ENCODE measurements around the gene A1BG. TPM values are rescaled to one million over a fixed set of nuclear protein-coding genes. Genes with fewer than 3 reads are reported as not detected.
A peak's percentile ranks its signal among the peaks of the same experiment; 100 is the strongest.

The A1BG gene
- 4.1 TPM for total RNA-seq (ENCODE audit: insufficient read depth, low replicate concordance)

- DNase-seq (ENCODE audit: low spot score), result no peak
Observed at GRCh38 chr19:58352760-58353671, at the start of gene A1BG. Gene A1BG (minus strand): TSS chr19:58353492. CDS start chr19:58353437, 55 bp downstream.

- DNase-seq (ENCODE audit: low spot score), result no peak
Observed at GRCh38 chr19:58401840-58402421, 48.6 kb upstream of the A1BG start.

- peak; percentile 100 for DNase-seq (ENCODE audit: low spot score)
Observed at GRCh38 chr19:58400916-58401839, 47.9 kb upstream of the A1BG start.

GRCh38 chr19:58400316-58400915, 47.1 kb upstream of the A1BG start:
- DNase-seq (ENCODE audit: low spot score), result no peak

- DNase-seq (ENCODE audit: low spot score), result no peak
Observed at GRCh38 chr19:58399903-58400302, 46.6 kb upstream of the A1BG start.

- DNase-seq (ENCODE audit: low spot score), result no peak
Observed at GRCh38 chr19:58398545-58398944, 45.3 kb upstream of the A1BG start.

- DNase-seq (ENCODE audit: low spot score), result no peak
Observed at GRCh38 chr19:58398087-58398486, 44.8 kb upstream of the A1BG start.

GRCh38 chr19:58397533-58398037, 44.3 kb upstream of the A1BG start:
- DNase-seq (ENCODE audit: low spot score), result no peak

- DNase-seq (ENCODE audit: low spot score), result no peak
Observed at GRCh38 chr19:58396691-58397532, 43.6 kb upstream of the A1BG start.

GRCh38 chr19:58395979-58396627, 42.8 kb upstream of the A1BG start:
- DNase-seq (ENCODE audit: low spot score), result no peak

GRCh38 chr19:58395220-58395978, 42.1 kb upstream of the A1BG start, which contains the start of gene RNF225:
Gene RNF225 (plus strand): TSS chr19:58395656. CDS start chr19:58396090, 434 bp downstream.
- no peak for DNase-seq (ENCODE audit: low spot score)

GRCh38 chr19:58394821-58395219, 41.5 kb upstream of the A1BG start:
- DNase-seq (ENCODE audit: low spot score), result no peak

- no peak for DNase-seq (ENCODE audit: low spot score)
Observed at GRCh38 chr19:58393725-58394033, 40.4 kb upstream of the A1BG start.

GRCh38 chr19:58392945-58393724, 39.8 kb upstream of the A1BG start:
- DNase-seq (ENCODE audit: low spot score), result no peak

- no peak for DNase-seq (ENCODE audit: low spot score)
Observed at GRCh38 chr19:58388175-58388526, 34.9 kb upstream of the A1BG start.

GRCh38 chr19:58387338-58388174, 34.3 kb upstream of the A1BG start:
- DNase-seq (ENCODE audit: low spot score), result no peak

GRCh38 chr19:58386576-58387337, 33.5 kb upstream of the A1BG start, which contains the start of gene RPS5:
Gene RPS5 (plus strand): TSS chr19:58387269. CDS start chr19:58388138, 869 bp downstream.
- peak; percentile 99 for DNase-seq (ENCODE audit: low spot score)

Measured in umbilical cord (tissue), 2 donors.